AG09309 (cell line): ENCODE data around the gene TTC16.
"Not testable (repeated sequence)": the region's sequence is repeated elsewhere in the genome, so short reads cannot be mapped to it uniquely, and the experiment has no call there.

Experiments
- DNase-seq: peaks from one replicate; pipeline ENCODE4 v3.0.0-alpha.2; 2010; ENCODE audit warnings: low read depth
- H3K4me3 ChIP-seq: 2 replicates; pipeline ENCODE4 v1.5.1; 2011; ENCODE audit warnings: mild to moderate bottlenecking, low read depth, low read length, moderate library complexity; ENCODE audit not compliant: control insufficient read depth
- TF ChIP-seq, protein P1 (sequence below): IDR thresholded peaks from 2 replicates; pipeline ENCODE4 v1.5.1; 2011; ENCODE audit warnings: mild to moderate bottlenecking, low read depth, low read length, inconsistent platforms; ENCODE audit not compliant: insufficient read depth, control insufficient read depth; ENCODE audit errors: missing control alignments

TTC16 gene

DNA sequence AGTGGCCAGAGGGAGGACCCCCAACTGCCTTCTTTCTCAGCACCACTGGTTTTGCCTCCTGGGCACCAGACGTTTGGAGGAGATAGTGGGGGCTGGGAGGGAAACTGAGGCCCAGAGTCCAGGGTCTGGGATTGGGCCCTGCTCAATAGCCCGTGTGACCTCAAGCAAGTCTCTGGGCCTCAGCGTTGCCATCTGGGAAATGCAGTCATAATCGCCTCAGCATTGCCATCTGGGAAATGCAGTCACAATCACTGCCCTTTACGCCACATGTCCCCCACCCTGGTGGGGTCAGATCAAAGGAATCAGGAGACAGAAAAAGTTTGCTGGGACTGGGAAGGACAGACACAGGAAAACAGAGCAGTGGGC is 61.0 kb downstream of the TTC16 start:
- TF ChIP-seq, protein P1, sequence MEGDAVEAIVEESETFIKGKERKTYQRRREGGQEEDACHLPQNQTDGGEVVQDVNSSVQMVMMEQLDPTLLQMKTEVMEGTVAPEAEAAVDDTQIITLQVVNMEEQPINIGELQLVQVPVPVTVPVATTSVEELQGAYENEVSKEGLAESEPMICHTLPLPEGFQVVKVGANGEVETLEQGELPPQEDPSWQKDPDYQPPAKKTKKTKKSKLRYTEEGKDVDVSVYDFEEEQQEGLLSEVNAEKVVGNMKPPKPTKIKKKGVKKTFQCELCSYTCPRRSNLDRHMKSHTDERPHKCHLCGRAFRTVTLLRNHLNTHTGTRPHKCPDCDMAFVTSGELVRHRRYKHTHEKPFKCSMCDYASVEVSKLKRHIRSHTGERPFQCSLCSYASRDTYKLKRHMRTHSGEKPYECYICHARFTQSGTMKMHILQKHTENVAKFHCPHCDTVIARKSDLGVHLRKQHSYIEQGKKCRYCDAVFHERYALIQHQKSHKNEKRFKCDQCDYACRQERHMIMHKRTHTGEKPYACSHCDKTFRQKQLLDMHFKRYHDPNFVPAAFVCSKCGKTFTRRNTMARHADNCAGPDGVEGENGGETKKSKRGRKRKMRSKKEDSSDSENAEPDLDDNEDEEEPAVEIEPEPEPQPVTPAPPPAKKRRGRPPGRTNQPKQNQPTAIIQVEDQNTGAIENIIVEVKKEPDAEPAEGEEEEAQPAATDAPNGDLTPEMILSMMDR: no peak
- DNase-seq: no peak
- H3K4me3 ChIP-seq: no peak overlapping the region

DNA sequence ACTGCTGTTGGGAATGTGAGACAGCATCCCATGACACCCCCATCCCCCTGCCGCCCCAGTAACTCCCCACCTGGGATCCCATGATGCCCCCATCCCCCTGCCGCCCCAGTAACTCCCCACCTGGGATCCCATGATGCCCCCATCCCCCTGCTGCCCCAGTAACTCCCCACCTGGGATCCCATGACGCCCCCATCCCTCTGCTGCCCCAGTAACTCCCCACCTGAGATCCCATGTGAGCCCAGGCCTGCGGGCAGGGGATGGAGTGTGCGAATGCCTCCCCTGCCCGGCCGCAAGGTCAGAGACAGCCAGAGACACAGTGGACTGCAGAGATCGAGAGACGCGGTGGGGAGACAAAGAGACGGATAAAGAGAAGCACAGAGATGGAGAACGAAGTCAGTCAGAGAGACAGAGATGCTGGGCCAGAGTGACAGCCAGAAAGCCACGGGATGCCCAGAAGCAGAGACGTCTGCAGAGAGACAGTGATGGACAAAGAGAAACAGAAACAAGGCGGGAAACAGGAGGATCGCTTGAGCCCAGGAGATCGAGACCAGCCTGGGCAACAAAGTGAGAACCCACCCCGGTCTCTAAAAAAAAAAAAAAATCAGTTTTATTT is 61.6 kb downstream of the TTC16 start:
- TF ChIP-seq, protein P1: no peak
- DNase-seq: no peak
- no peak overlapping the region for H3K4me3 ChIP-seq

DNA sequence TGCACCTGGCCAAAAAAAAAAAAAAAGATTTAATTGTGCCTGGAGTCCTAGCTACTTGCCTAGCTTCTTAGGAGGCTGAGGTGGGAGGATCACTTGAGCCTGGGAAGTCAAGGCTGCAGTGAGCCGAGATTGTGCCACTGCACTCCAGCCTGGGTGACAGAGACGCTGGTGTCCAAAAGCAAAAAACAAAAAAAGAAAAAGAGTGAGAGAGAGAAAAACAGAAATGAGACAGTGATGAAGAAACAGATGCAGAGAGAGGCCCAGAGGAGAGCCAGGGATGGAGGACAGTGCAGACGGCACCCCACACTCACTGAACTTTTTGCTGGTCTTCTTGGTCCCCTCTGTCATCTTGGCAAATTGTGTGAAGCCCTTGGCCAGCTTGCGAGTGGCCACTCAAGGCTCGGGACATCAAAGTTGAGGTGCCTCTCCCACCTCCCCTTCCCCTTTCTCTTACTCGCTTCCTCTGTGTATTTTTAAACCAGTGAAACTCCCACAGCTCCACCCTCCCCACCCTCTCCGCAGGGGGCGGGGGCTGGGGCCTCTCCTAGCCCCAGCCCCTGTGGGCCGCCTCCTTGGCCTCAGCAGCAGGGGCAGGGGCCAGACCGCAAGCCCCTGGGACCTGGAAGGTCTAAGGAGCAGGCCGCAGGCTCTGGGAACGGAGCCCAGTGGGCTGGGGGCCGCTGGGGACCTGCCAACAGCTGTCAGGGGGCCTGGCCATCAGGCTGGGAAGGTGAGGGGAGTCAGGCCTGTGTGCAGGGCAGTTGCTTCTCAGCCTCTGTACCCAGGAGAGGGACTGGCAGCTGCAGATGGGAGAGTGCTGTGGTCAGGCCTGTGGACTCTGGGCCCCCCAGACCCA is 62.6 kb downstream of the TTC16 start, which contains the start of gene SH2D3C:
SH2D3C (minus strand) TSS at position 387 of the 856 bp plus-strand sequence; CDS start at position 348, 39 bp downstream.
- TF ChIP-seq, protein P1: no peak
- no peak within 1 kb of the TSS for H3K4me3 ChIP-seq
- no peak for DNase-seq

DNA sequence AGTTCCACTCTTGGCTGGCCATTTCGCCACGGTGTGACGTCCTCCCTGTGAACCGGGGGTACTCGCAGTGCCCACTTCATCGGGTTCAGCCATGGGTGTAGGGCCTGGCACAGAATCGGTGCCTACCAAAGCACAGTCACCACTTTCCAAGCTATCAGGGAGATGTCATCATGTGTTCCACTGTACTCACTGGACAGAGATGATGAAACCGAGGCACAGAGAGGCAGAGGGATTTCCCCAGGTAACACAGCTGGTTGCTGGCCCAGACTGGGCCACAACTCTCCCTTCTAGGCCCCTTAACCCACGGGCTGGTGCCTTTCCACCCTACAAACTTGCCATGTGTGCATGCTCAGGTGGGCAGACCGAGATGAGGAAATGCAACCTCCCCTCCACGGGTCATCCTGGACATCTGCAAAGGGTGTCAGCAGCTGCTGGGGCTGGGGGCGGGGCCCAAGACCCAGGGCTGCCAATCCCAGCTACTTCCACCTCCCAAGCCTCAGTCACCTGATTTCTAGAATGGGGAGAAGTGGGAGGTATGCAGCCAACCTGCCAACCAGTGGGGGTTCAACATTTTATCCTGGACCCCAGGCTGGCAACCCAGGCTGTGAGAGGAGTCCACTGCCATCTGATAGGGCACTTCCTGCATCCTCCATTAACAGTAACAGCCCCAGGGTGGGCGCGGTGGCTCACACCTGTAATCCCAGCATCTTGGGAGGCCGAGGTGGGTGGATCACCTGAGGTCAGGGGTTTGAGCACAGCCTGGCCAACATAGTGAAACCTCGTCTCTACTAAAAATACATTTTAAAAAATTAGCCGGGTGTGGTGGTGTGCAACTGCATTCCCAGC is 63.5 kb downstream of the TTC16 start:
- H3K4me3 ChIP-seq: no peak overlapping the region
- TF ChIP-seq, protein P1: no peak
- no peak for DNase-seq

DNA sequence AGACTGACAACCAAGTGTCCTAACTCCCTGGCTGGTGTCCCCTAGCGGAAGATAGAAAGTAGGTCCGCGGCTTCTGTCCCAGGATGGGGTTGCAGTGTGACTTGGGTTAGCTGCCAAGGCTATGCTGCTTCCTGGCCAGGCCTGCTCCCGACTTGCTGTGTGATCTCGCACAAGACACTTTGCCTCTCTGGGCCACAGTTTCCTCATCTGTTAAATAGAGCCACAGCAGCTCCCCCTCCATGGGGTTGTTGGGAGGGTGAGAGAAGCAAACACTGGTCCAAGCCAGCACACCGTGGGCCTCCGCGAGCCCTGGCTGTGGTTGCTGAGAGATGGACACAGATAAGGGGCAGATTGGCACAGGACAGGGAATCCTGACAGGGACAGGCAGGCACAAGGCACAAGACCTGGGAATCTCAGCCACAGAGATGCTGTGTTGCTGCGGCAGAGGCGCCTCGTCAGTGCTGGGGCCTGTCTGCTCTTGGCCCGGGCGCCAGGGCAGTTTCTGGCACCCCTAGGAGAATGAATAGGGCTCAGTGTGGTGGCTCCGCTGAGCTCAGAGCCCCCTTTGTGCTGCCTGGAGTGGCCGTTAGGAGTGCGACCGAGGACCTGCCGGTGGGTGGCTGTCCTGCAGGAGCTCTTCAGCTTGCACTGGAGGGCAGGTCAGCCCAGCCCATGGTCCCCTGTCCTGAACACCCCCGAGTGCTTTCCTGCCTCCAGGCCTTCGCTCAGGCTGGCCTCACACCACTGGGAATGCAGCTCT is 64.4 kb downstream of the TTC16 start:
- no peak for DNase-seq
- no peak overlapping the region for H3K4me3 ChIP-seq
- TF ChIP-seq, protein P1: no peak

DNA sequence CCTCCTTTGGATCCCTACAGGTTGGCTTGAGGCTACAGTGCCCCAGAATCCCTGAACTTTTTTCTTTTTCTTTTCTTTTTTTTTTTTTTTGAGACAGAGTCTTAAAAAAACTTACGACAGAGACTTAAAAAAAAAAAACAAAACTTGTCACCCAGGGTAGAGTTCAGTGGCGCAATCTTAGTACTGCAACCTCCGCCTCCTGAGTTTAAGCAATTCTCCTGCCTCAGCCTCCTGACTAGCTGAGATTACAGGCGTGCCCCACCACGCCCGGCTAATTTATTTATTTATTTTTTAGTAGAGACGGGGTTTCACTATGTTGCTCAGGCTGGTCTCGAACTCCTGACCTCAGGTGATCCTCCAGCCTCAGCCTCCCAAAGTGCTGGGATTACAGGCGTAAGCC is 65.0 kb downstream of the TTC16 start:
- DNase-seq, H3K4me3 ChIP-seq: not testable (repeated sequence)
